Panc1 (cell line): ENCODE results near the gene MGAT5.

ENCODE experiments used
- POLR2AphosphoS5 ChIP-seq: IDR thresholded peaks from 2 replicates; pipeline ENCODE4 v1.6.1; 2012; ENCODE audit warnings: mild to moderate bottlenecking, low read depth, low read length, moderate library complexity
- TF ChIP-seq, protein P1 (sequence below): fragments of 450-650 bp; IDR thresholded peaks from 2 replicates; pipeline ENCODE4 v1.5.1; 2017; ENCODE audit warnings: mild to moderate bottlenecking
- TF ChIP-seq, protein P2 (sequence below), 2 experiments: IDR thresholded peaks; 2 replicates each; pipeline ENCODE4 v1.6.1; 2011 to 2012; ENCODE audit warnings: low read depth in 2 of 2, control low read depth in 1 of 2, low read length in 1 of 2, mild to moderate bottlenecking in 1 of 2, moderate library complexity in 1 of 2; ENCODE audit not compliant: insufficient read depth in 1 of 2

DNA sequence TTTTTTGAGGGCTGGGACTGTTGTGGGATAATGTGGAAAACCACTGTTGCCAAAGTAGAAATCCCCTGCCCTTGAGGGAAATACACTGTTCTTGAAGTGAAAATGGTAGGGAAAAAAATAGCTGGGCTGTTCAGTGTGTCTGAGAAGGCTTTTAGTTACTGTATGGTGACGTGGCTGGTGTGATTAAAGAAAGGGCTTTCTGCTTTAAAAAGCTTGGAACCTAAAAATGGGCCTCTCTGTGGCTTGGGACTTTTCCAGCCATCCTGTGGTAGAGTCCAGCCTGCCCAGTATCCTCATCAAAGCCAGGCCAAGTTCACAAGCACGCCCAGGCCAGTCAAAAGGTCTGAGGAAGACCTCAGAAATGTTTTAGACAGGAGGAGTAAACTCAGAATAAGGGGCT, 6.8 kb downstream of the MGAT5 start:
- TF ChIP-seq, protein P1, sequence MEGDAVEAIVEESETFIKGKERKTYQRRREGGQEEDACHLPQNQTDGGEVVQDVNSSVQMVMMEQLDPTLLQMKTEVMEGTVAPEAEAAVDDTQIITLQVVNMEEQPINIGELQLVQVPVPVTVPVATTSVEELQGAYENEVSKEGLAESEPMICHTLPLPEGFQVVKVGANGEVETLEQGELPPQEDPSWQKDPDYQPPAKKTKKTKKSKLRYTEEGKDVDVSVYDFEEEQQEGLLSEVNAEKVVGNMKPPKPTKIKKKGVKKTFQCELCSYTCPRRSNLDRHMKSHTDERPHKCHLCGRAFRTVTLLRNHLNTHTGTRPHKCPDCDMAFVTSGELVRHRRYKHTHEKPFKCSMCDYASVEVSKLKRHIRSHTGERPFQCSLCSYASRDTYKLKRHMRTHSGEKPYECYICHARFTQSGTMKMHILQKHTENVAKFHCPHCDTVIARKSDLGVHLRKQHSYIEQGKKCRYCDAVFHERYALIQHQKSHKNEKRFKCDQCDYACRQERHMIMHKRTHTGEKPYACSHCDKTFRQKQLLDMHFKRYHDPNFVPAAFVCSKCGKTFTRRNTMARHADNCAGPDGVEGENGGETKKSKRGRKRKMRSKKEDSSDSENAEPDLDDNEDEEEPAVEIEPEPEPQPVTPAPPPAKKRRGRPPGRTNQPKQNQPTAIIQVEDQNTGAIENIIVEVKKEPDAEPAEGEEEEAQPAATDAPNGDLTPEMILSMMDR = no peak
- TF ChIP-seq POLR2AphosphoS5 = no peak
- TF ChIP-seq, protein P2, sequence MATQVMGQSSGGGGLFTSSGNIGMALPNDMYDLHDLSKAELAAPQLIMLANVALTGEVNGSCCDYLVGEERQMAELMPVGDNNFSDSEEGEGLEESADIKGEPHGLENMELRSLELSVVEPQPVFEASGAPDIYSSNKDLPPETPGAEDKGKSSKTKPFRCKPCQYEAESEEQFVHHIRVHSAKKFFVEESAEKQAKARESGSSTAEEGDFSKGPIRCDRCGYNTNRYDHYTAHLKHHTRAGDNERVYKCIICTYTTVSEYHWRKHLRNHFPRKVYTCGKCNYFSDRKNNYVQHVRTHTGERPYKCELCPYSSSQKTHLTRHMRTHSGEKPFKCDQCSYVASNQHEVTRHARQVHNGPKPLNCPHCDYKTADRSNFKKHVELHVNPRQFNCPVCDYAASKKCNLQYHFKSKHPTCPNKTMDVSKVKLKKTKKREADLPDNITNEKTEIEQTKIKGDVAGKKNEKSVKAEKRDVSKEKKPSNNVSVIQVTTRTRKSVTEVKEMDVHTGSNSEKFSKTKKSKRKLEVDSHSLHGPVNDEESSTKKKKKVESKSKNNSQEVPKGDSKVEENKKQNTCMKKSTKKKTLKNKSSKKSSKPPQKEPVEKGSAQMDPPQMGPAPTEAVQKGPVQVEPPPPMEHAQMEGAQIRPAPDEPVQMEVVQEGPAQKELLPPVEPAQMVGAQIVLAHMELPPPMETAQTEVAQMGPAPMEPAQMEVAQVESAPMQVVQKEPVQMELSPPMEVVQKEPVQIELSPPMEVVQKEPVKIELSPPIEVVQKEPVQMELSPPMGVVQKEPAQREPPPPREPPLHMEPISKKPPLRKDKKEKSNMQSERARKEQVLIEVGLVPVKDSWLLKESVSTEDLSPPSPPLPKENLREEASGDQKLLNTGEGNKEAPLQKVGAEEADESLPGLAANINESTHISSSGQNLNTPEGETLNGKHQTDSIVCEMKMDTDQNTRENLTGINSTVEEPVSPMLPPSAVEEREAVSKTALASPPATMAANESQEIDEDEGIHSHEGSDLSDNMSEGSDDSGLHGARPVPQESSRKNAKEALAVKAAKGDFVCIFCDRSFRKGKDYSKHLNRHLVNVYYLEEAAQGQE (IDR thresholded peaks at IDR 0.05; ENCODE audit: insufficient read depth in 1 of 2, low read depth in 2 of 2, low read length in 1 of 2) = no peak
